Parathyroid adenoma (tissue), 2 donors: Measurements from ENCODE around the gene ALG2.

Experiments
- H2AFZ ChIP-seq: fragments of 300-600 bp; sonication (generic); one replicate; pipeline ENCODE4 v1.7.0; 2017; ENCODE audit warnings: antibody characterized with exemption, mild to moderate bottlenecking
- H3K27ac ChIP-seq: fragments of 300-600 bp; sonication (generic); one replicate; pipeline ENCODE4 v1.7.0; 2017
- H3K27me3 ChIP-seq: fragments of 300-600 bp; sonication (generic); one replicate; pipeline ENCODE4 v1.7.0; 2017; ENCODE audit warnings: low read length; ENCODE audit not compliant: control insufficient read depth, insufficient read depth
- H3K36me3 ChIP-seq: fragments of 300-600 bp; sonication (generic); one replicate; pipeline ENCODE4 v1.7.0; 2017; ENCODE audit warnings: low read length; ENCODE audit not compliant: control insufficient read depth, insufficient read depth
- H3K4me1 ChIP-seq: fragments of 300-600 bp; sonication (generic); one replicate; pipeline ENCODE4 v1.7.0; 2017; ENCODE audit warnings: control low read depth
- H3K4me2 ChIP-seq: fragments of 300-600 bp; sonication (generic); one replicate; pipeline ENCODE4 v1.7.0; 2017; ENCODE audit warnings: low read length
- H3K4me3 ChIP-seq: fragments of 300-600 bp; sonication (generic); one replicate; pipeline ENCODE4 v1.7.0; 2017; ENCODE audit warnings: low read depth, low read length
- H3K79me2 ChIP-seq: fragments of 300-600 bp; sonication (generic); one replicate; pipeline ENCODE4 v1.7.0; 2017; ENCODE audit warnings: control low read depth
- H3K9ac ChIP-seq: fragments of 300-600 bp; sonication (generic); one replicate; pipeline ENCODE4 v1.7.0; 2017; ENCODE audit warnings: mild to moderate bottlenecking
- H3K9me3 ChIP-seq: fragments of 300-600 bp; sonication (generic); one replicate; pipeline ENCODE4 v1.7.0; 2017; ENCODE audit warnings: low read length; ENCODE audit not compliant: control insufficient read depth
- TF ChIP-seq, protein P1 (sequence below): fragments of 300-600 bp; sonication (generic); IDR thresholded peaks from one replicate; pipeline ENCODE4 v1.7.0; 2017; ENCODE audit warnings: antibody characterized with exemption, mild to moderate bottlenecking
- donor health status: primary hyperparathyroidism.

The ALG2 gene

GRCh38 chr9:99213197-99213596, 8.5 kb downstream of the ALG2 start:
- no peaks in the 10 kb centered on the region for H3K27me3 ChIP-seq
- H3K4me1 ChIP-seq = no peaks in the 10 kb centered on the region
- H3K4me3 ChIP-seq = no peak overlapping the region

GRCh38 chr9:99211746-99212145, 10.0 kb downstream of the ALG2 start:
- TF ChIP-seq, protein P1, sequence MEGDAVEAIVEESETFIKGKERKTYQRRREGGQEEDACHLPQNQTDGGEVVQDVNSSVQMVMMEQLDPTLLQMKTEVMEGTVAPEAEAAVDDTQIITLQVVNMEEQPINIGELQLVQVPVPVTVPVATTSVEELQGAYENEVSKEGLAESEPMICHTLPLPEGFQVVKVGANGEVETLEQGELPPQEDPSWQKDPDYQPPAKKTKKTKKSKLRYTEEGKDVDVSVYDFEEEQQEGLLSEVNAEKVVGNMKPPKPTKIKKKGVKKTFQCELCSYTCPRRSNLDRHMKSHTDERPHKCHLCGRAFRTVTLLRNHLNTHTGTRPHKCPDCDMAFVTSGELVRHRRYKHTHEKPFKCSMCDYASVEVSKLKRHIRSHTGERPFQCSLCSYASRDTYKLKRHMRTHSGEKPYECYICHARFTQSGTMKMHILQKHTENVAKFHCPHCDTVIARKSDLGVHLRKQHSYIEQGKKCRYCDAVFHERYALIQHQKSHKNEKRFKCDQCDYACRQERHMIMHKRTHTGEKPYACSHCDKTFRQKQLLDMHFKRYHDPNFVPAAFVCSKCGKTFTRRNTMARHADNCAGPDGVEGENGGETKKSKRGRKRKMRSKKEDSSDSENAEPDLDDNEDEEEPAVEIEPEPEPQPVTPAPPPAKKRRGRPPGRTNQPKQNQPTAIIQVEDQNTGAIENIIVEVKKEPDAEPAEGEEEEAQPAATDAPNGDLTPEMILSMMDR = no peak
- no peaks in the 10 kb centered on the region for H3K79me2 ChIP-seq
- H3K4me3 ChIP-seq = no peak overlapping the region
- H3K9me3 ChIP-seq = no peaks in the 10 kb centered on the region
- no peak overlapping the region for H2AFZ ChIP-seq
- no peak overlapping the region for H3K27ac ChIP-seq
- no peaks in the 10 kb centered on the region for H3K27me3 ChIP-seq
- no peaks in the 10 kb centered on the region for H3K4me1 ChIP-seq
- H3K9ac ChIP-seq = no peak overlapping the region
- no peak overlapping the region for H3K4me2 ChIP-seq
- H3K36me3 ChIP-seq = no peaks in the 10 kb centered on the region

More at GRCh38 chr9:99213197-99213596, 8.5 kb downstream of the ALG2 start:
- TF ChIP-seq, protein P1 = no peak
- Histone ChIP-seq H3K4me2 (no peak overlapping the region), H3K36me3 (no peaks in the 10 kb centered on the region), H3K9ac (no peak overlapping the region), H3K79me2 (no peaks in the 10 kb centered on the region), H2AFZ (no peak overlapping the region), H3K9me3 (no peaks in the 10 kb centered on the region), H3K27ac (no peak overlapping the region)

DNA sequence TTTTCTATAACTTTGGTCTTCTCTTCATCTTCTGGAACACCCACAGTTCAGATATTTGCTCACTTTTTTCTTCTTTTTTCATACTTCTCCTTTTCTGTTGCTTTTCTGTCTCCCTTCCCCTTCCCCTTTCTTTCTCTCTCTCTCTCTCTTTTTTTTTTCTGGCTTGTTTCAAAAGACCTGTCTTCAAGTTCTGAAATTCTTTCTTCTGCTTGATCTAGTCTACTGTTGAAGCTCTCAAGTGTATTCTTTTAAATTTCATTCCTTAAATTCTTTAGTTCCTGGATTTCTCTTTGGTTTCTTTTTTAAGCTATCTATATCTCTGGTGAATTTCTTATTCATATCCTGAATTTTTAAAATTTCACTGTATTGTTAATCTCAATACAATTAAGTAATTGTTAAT, 11.2 kb downstream of the ALG2 start:
- TF ChIP-seq, protein P1 = no peak
- no peak overlapping the region for H2AFZ ChIP-seq
- H3K9me3 ChIP-seq = no peaks in the 10 kb centered on the region
- H3K79me2 ChIP-seq = no peaks in the 10 kb centered on the region
- H3K9ac ChIP-seq = no peak overlapping the region
- no peak overlapping the region for H3K4me2 ChIP-seq
- no peaks in the 10 kb centered on the region for H3K4me1 ChIP-seq
- H3K36me3 ChIP-seq = no peaks in the 10 kb centered on the region
- no peak overlapping the region for H3K4me3 ChIP-seq
- H3K27ac ChIP-seq = no peak overlapping the region
- no peaks in the 10 kb centered on the region for H3K27me3 ChIP-seq

GRCh38 chr9:99201603-99202002, 20.1 kb downstream of the ALG2 start:
- TF ChIP-seq, protein P1 = no peak
- Histone ChIP-seq H3K9me3 (no peaks in the 10 kb centered on the region), H3K27me3 (no peaks in the 10 kb centered on the region), H3K36me3 (no peaks in the 10 kb centered on the region), H3K27ac (no peak overlapping the region), H3K79me2 (no peaks in the 10 kb centered on the region), H3K4me2 (no peak overlapping the region), H3K9ac (no peak overlapping the region), H2AFZ (no peak overlapping the region), H3K4me1 (no peaks in the 10 kb centered on the region), H3K4me3 (no peak overlapping the region)

- no peak overlapping the region for H3K4me2 ChIP-seq
- H3K4me1 ChIP-seq = no peaks in the 10 kb centered on the region
- H3K9ac ChIP-seq = no peak overlapping the region
- H3K27ac ChIP-seq = no peak overlapping the region
- no peaks in the 10 kb centered on the region for H3K36me3 ChIP-seq
- H3K79me2 ChIP-seq = no peaks in the 10 kb centered on the region
- H2AFZ ChIP-seq = no peak overlapping the region
- H3K27me3 ChIP-seq = no peaks in the 10 kb centered on the region
- TF ChIP-seq, protein P1 = no peak
- H3K4me3 ChIP-seq = no peak overlapping the region
- H3K9me3 ChIP-seq = no peaks in the 10 kb centered on the region
These were observed 21.7 kb downstream of the ALG2 start for GRCh38 chr9:99199938-99200539.
